Measurements from ENCODE around the gene TPRX2.
"Not testable (repeated sequence)": the region's sequence is repeated elsewhere in the genome, so short reads cannot be mapped to it uniquely, and the experiment has no call there.

The TPRX2 gene

DNA sequence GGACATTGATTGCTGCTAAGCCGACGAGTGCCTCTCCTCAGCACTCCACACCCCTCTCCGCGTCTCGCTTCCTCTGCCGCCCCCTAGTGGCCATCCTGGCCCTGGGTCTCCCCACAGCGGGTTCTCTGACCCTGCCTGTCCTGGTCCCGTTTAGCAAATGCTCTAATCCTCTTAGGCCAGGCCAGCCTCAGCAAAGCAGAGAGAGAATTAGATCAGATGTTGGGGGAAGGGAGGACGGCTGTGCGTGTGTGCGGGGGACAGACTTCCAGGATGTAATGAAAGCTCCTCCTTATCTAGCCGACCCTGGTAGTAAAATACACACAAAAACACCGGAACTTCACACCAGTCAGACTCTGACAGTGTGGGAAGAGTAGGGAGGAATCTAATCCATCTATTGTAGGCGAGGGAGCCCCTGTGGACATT, 4.5 kb downstream of the TPRX2 start:
- DNase-seq = peak; percentile 45

DNA sequence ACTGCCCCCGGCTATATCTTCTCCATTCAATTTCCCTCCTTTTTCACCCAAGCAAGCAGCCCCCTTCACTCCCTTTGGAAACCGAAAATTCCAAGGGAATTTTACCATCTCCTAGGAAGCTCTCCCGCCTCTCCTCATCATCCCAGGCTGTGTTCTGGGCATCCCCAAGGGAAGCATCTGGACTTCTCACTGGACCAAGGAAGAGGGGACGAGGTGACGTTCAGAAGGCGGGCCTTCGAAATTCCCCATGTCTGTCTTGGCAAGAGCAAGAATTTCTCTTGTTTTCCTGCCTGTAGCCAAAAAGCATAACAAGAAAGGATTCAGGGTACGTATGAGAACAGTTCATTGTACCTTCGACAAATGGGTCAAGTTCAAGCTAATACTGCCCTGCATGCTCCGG, 6.1 kb downstream of the TPRX2 start:
- DNase-seq = no peak

DNA sequence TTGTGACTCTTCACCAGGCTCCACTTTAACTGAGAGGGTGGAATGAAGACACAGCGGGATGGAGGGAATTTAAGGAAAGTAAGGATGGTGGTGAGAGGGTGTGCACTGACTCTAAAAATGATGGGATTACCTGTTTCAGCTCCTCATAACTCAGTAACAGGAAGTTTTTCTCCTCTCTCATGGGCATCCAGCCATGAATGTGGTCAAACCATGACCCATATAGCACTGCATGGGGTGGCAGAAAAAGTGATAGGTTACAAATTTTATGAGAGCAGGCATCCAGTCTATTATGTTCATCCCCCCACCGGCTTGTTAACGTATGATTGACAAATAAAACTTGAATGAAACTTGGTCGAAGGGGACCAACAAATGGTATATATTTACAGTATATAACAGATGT, 19.9 kb downstream of the TPRX2 start:
- no peak for DNase-seq

DNA sequence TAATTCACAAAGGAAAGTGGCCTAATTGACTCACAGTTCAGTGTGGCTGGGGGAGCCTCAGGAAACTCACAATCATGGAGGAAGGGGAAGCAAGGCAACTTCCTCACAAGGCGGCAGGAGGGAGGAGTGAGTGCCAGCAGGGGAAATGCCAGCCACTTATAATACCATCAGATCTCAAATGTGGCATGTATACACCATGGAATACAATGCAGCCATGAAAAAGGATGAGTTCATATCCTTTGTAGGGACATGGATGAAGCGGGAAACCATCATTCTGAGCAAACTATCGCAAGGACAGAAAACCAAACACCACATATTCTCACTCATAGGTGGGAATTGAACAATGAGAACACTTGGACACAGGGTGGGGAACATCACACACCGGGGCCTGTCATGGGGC, 20.4 kb downstream of the TPRX2 start:
- not testable (repeated sequence) for DNase-seq

DNA sequence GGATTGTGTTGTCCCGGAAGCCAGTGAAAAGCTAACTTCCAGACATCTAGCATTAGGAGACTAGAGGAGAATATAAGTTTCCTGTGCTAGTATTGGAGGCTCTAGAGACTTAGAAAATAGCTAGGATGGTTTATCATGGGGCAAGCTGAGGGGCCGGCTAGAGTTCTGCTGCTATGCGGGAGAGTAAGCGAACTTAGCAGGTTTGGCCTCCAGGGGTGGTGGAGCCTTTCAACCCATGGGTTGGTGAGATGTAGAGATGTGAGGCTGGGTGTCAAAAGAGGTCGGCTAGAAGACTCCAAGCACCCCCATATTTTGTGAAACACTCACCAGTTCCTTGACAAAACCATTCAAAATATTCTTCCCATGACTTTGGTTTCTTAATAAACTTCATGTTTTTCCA, 22.7 kb downstream of the TPRX2 start:
- no peak for DNase-seq

DNA sequence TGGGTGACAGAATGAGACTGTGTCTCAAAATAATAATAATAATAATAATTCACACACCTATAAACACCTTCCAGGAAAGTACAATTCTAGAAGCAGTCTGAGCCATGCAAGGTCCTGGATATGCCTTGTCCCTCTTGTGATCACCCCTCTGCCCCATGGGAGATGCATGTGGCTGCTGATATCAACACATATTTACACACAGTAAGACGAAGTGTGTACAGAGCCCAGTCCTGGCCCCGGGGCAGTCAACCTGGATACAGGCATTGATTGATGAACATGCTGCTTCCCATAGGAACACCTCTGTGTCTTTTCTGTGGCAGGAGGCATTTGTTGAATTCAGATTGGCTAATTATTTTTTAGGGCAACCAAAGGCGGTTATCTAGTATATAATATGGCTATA, 23.9 kb downstream of the TPRX2 start:
- no peak for DNase-seq

DNA sequence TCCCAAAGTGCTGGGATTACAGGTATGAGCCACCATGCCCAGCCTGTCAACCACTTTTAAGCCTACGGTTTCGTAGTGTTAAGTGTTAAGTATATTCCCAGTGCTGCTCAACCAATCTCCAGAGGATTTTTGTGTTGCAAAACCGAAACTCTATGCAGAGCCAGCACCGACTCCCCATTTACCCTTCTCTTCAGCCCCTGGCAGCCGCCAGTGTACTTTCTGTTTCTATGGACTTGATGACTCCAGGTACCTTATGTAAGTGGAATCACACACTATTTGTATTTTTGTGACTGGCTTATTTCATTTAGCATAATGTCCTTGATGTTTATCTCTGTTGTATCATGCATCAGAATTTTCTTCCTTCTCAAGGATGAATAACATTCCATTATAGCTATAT, 26.0 kb downstream of the TPRX2 start:
- DNase-seq = no peak

DNA sequence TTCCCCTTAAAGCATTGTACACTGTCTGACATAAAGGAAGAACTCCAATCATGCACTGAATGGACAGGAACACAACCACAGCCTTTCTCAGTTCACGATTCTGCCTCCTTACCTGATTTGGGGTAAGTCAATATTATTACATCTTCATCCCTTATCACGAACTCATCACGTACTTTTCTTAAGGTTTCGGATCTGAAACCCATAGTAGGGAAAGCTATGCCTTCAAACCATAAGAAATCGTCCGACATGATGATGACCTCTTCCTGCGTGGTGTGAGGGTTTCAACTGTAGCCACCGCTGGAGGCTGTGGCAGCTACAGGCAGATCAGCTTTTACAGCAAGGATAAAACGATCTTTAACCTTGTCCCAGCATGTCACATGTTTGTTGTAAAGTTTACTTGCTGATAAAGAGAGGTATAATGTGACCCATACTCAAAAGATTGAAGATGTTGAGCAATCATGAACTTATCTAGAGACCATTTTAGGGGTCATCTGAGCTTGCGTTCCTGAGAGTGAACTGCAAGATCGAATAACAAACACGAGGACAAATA, 27.1 kb downstream of the TPRX2 start, which contains the start of gene SULT2A1:
TSS of gene SULT2A1 (minus strand) at position 306 of the 550 bp plus-strand sequence. CDS start at position 248, 58 bp downstream.
- DNase-seq = no peak

DNA sequence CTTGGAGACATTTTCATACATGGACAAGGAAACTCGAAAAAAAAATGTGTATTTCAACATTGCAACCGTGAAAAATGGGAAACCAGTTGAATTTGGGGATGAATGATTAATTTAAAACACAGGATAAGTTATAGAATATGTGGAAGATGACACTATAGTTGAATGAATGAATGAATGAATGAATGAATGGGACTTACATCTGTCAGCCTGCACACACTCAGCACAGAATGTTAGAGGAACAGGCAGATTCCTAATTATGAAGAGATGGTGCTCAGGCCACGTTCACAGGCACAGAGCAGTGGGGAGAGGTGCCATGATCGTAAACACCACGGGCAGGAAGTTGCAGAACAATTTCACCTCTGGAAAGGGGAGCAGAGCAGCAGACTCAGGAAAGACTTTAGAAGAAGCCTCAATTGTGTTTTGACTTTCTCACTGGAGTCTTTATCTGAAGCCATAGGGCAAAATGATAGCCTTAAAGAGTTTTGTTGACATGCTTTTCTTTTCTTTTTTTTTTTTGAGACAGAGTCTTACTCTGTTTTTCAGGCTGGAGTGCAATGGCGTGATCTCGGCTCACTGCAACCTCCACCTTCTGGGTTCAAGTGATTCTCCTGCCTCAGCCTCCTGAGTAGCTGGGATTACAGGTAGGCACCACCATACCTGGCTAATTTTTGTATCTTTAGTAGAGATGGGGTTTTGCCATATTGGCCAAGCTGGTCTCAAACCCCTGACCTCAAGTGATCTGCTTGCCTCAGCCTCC, 32.0 kb downstream of the TPRX2 start:
- no peak for DNase-seq

DNA sequence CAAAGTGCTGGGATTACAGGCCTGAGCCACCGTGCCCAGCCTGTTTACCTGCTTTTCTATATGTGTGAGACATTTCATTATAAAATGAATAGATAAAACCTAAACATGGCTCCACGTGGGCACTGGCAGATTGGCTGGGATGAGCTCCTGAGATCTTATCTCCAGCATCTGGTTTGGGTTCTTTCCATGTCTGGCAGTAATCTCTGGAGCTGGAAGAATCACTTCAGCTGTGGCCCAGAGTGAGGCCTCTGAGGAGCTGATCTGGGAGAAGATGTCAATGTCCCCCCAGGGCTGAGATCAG, 32.5 kb downstream of the TPRX2 start:
- no peak for DNase-seq

DNA sequence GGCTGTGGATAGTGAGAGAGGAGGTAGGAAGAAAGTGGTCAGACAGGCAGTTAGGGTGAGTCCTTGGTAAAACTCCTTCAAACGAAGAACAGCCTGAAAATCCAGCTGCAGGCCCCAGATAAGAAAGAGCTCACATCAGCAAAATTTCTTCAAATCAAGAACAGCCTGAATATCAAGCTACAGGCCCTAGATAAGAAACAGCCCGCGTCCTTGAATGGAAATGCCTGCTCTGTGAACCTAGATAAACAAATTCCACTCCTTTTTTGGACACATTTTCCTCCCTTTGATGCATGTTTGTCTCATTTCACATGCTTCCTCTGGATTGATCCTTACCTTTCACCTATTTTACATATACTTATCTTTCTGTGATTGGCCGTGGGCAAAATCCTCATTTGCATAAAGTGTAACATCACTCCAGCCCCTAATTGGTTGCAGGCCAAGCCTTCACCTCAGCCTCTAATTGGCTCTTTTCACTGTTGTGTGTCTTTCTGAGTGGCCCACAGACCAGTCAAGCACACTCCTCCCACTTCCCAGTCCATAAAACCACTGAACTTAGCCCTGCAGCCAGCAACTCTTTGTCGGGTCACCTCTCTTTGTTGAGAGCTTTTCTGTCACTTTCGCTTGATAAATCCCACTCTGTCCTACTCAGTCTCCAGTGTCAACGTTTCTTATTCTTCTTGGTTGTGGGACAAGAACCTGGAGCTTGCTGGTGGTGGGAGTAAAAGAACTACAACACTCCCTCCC, 33.1 kb downstream of the TPRX2 start:
- no peak for DNase-seq

DNA sequence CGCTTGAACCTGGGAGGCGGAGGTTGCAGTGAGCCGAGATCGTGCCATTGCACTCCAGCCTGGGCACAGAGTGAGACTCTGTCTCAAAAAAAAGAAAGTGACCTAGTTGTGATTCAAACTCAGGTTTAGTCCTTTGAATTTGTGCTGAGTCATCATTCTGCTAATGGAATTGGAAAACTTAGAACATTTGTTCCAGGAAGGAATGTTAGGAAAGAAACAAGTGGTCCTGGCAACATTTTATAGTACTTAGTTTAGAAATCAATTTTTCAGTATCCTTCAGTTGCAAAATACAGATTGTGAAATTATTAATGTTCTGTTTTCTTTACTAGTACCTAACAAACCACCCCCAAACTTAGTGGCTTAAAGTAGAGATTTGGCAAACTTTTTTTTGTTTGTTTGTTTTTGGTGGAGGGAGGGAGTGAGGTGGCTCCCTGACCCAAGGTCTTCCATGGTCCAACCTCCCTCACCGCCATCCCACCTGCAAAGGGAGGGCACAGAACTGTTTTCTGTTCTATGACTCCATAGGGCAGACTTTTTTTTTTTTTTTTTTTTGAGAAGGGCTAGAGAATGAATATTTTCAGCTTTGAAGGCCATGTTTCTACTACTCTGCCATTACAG, 36.2 kb downstream of the TPRX2 start:
- no peak for DNase-seq

DNA sequence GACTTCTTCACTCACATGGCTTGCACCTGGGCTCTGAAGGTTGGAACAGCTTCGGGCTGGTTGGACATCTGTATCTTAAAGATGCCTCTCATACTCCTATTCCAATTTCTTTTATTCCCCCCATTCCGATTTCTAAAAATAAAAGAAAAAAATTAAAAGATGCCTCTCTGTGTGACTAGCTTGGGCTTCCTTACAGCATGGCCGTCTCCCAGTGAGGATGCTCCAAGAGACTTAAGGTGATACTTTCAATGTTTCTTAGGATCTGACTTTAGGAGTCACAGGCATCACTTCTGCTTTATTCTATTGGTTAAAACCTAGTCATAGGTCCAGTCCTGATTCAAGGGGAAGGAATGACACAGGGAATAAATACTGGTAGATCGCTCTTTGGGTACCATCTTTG, 37.0 kb downstream of the TPRX2 start:
- DNase-seq = no peak

DNA sequence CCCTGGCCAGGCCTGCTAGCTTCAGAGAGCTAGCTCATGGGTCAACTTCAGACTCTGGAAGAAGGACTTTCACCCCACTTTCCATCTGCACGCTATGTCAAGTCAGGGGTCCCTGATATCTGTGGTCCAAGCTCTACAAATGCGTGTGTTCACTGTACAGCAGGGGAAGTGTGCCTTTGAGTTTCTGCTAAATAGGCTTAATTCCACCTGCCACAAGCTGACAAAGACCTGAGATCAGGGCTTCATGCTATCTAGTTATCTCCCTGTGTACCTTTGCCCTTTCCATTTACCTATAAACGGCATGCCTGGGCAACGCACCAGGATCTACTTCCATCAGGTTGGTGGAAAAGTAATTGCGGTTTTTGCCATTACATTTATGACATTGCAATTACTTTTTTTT, 37.7 kb downstream of the TPRX2 start:
- DNase-seq = no peak

DNA sequence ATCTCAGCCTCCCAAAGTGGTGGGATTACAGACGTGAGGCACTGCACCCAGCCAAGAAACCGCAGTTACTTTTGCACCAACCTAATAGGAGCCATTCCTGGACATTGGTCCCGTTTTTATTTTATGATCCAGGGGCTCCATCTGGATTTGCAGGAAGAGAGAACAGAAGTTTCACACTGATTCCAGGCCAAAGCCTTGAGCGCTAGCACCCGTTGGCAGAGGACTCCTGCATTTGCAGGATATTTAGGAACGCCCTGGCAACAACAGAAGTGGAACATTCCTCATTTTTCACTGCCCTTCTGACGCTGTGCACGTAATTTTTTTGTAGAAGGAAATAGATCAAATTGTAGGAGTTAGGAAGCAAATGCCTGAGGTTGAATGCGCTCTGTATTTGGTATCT, 38.8 kb downstream of the TPRX2 start:
- DNase-seq = no peak

DNA sequence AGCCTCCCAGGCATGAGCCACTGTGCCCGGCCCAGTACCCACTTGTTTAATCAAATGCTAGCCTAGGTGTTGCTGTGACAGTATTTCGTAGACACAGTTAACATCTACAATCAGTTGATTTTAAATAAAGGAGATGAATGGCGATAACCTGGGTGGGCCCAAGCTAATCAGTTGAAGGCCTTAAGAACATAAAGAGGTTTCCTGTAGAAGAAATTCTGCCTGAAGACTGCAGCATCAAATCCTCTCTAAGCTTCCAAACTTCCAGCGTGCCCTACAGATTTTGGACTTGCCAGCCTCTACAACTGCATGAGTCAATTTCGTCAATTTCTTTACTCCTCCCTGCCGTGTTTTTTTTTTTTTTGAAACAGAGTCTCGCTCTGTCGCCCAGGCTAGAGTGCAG, 40.3 kb downstream of the TPRX2 start:
- no peak for DNase-seq

DNA sequence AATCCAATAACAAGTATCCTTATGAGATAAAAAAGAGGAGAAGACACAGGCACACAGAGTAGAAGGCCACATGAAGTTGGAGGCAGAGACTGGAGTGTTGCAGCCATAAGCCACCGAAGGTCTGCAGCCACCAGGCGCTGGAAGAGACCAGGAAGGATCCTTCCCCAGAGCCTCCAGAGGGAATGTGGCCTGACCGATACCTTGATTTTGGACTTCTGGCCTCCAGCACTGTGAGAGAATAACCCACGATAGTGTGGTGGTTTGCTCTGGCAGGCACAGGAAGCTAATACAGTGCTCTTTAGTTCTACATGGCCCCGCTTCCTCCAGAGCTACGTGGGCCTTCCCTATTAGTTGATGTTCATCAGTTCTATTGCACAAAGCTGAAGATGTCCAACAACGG, 42.3 kb downstream of the TPRX2 start:
- no peak for DNase-seq

DNA sequence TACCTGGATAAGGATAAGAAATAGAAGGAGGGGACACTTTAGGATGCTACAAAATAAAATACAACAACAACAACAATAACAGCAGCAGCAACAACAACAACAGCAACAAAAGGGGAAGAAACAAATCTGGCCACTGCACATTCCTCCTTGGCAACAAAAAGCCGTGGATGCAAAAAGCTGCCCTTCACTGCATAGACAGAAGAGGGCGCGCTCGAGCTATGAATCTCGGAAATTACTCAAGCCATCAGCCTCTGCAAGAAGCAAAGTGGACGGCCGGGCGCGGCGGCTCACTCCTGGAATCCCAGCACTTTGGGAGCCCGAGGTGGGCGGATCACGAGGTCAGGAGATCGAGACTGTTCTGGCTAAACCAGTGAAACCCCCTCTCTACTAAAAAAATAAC, 50.3 kb downstream of the TPRX2 start:
- DNase-seq = not testable (repeated sequence)

DNA sequence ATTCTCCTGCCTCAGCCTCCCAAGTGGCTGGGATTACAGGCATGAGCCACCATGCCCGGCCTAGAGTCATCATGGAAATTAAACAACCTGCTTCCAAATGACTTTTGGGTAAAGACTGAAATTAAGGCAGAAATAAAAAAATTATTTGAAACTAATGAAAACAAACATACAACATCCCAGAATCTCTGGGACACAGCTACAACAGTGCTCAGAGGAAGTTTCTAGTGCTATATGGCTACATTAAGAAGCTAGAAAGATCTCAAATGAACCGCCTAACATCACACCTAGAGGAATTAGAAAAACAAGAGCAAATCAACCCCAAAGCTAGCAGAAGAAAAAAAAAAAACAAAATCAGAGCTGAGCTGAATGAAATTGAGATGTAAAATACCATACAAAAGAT, 51.2 kb downstream of the TPRX2 start:
- DNase-seq = not testable (repeated sequence)

Data from SHP77 treated with DMSO at 0.1 percent for 48 hours (cell line).